ENCODE data around the gene ACER3. TPM values are rescaled to one million over a fixed set of nuclear protein-coding genes. Genes with fewer than 3 reads are reported as not detected.
"Not testable (repeated sequence)": the region's sequence is repeated elsewhere in the genome, so short reads cannot be mapped to it uniquely, and the experiment has no call there.

ACER3 gene
- total RNA-seq, 1 donor from 2014 or later, result 17.3 TPM

GRCh38 chr11:76827005-76827404 is 33.7 kb upstream of the ACER3 start:
- peaks cover 17% of the 10 kb centered on the region for H3K4me1 Mint-ChIP-seq (ENCODE audit: low read depth, unreplicated experiment)
- H3K36me3 ChIP-seq (ENCODE audit: insufficient read depth, low read length); H3K36me3 Mint-ChIP-seq (ENCODE audit: low read depth, unreplicated experiment); H2AFZ ChIP-seq (ENCODE audit: low read depth, low read length); H4K20me1 ChIP-seq (ENCODE audit: insufficient read depth, low read length); H3K4me3 Mint-ChIP-seq (ENCODE audit: unreplicated experiment); DNase-seq (ENCODE audit: low read depth); H3K9ac ChIP-seq (ENCODE audit: low read length); H3K27ac Mint-ChIP-seq (ENCODE audit: unreplicated experiment); H3K27ac ChIP-seq (ENCODE audit: low read depth, low read length); H3K9me3 Mint-ChIP-seq (ENCODE audit: unreplicated experiment); H3K9me3 ChIP-seq (ENCODE audit: insufficient read depth, low read depth, low read length); H3K79me2 ChIP-seq (ENCODE audit: insufficient read depth, low read length); FAIRE-seq; H3K27me3 ChIP-seq (ENCODE audit: insufficient read depth, low read length); H3K4me3 ChIP-seq (ENCODE audit: insufficient read depth, low read depth, low read length); H3K4me2 ChIP-seq (ENCODE audit: low read length): not testable (repeated sequence)
- H3K27me3 Mint-ChIP-seq (ENCODE audit: low read depth, unreplicated experiment), result peaks cover 13% of the 10 kb centered on the region
- H3K4me1 ChIP-seq (ENCODE audit: insufficient read depth, low read length), result peaks cover 21% of the 10 kb centered on the region

- Histone ChIP-seq H3K4me2 (ENCODE audit: low read length) (peak overlapping the region; percentile 37), H4K20me1 (ENCODE audit: insufficient read depth, low read length) (no peaks in the 10 kb centered on the region), H3K27ac (ENCODE audit: low read depth, low read length) (no peak overlapping the region), H3K4me3 (ENCODE audit: insufficient read depth, low read depth, low read length) (no peak overlapping the region), H3K36me3 (ENCODE audit: insufficient read depth, low read length) (no peaks in the 10 kb centered on the region), H3K9me3 (ENCODE audit: insufficient read depth, low read depth, low read length) (no peaks in the 10 kb centered on the region), H3K79me2 (ENCODE audit: insufficient read depth, low read length) (no peaks in the 10 kb centered on the region), H3K4me1 (ENCODE audit: insufficient read depth, low read length) (no peaks in the 10 kb centered on the region), H3K9ac (ENCODE audit: low read length) (no peak overlapping the region), H2AFZ (ENCODE audit: low read depth, low read length) (no peak overlapping the region), H3K27me3 (ENCODE audit: insufficient read depth, low read length) (no peaks in the 10 kb centered on the region)
- Mint-ChIP-seq H3K4me1 (ENCODE audit: low read depth, unreplicated experiment) (no peaks in the 10 kb centered on the region), H3K27me3 (ENCODE audit: low read depth, unreplicated experiment) (peaks cover 18% of the 10 kb centered on the region), H3K9me3 (ENCODE audit: unreplicated experiment) (peaks cover 3% of the 10 kb centered on the region), H3K27ac (ENCODE audit: unreplicated experiment) (no peak overlapping the region), H3K4me3 (ENCODE audit: unreplicated experiment) (no peak overlapping the region), H3K36me3 (ENCODE audit: low read depth, unreplicated experiment) (no peaks in the 10 kb centered on the region)
- no peak for TF ChIP-seq CTCF (IDR thresholded peaks at IDR 0.05; ENCODE audit: insufficient read depth, low read depth, low read length)
- TF ChIP-seq EZH2 (IDR thresholded peaks at IDR 0.05; ENCODE audit: insufficient read depth, low read length), result no peak
- DNase-seq (ENCODE audit: low read depth), result peak; percentile 29
- FAIRE-seq, result no peak
Observed at GRCh38 chr11:76830639-76831327, 29.9 kb upstream of the ACER3 start.

GRCh38 chr11:76831686-76832310 is 28.9 kb upstream of the ACER3 start:
- Histone ChIP-seq H3K9ac (ENCODE audit: low read length) (no peak overlapping the region), H4K20me1 (ENCODE audit: insufficient read depth, low read length) (no peaks in the 10 kb centered on the region), H3K4me2 (ENCODE audit: low read length) (no peak overlapping the region), H3K36me3 (ENCODE audit: insufficient read depth, low read length) (no peaks in the 10 kb centered on the region), H2AFZ (ENCODE audit: low read depth, low read length) (no peak overlapping the region), H3K4me1 (ENCODE audit: insufficient read depth, low read length) (no peaks in the 10 kb centered on the region), H3K79me2 (ENCODE audit: insufficient read depth, low read length) (no peaks in the 10 kb centered on the region), H3K9me3 (ENCODE audit: insufficient read depth, low read depth, low read length) (no peaks in the 10 kb centered on the region), H3K27me3 (ENCODE audit: insufficient read depth, low read length) (no peaks in the 10 kb centered on the region), H3K27ac (ENCODE audit: low read depth, low read length) (no peak overlapping the region), H3K4me3 (ENCODE audit: insufficient read depth, low read depth, low read length) (no peak overlapping the region)
- H3K27me3 Mint-ChIP-seq (ENCODE audit: low read depth, unreplicated experiment), result peaks cover 18% of the 10 kb centered on the region
- peaks cover 3% of the 10 kb centered on the region for H3K9me3 Mint-ChIP-seq (ENCODE audit: unreplicated experiment)
- FAIRE-seq (no peak), DNase-seq (ENCODE audit: low read depth) (no peak)
- H3K36me3 Mint-ChIP-seq (ENCODE audit: low read depth, unreplicated experiment), result no peaks in the 10 kb centered on the region
- no peak overlapping the region for H3K27ac Mint-ChIP-seq (ENCODE audit: unreplicated experiment)
- no peak overlapping the region for H3K4me3 Mint-ChIP-seq (ENCODE audit: unreplicated experiment)
- H3K4me1 Mint-ChIP-seq (ENCODE audit: low read depth, unreplicated experiment), result no peaks in the 10 kb centered on the region
- TF ChIP-seq CTCF (IDR thresholded peaks at IDR 0.05; ENCODE audit: insufficient read depth, low read depth, low read length) (no peak), EZH2 (IDR thresholded peaks at IDR 0.05; ENCODE audit: insufficient read depth, low read length) (no peak)

Data from astrocyte (in vitro differentiated cells and primary cell).